A673 (cell line): ENCODE results near the gene MTHFSD. TPM values are rescaled to one million over a fixed set of nuclear protein-coding genes. Genes with fewer than 3 reads are reported as not detected.

Experiments
- BruUV-seq: library from RNA; stranded (reverse); fragments of 400-500 nt; replicated peaks from 2 replicates; lab custom pipeline; 2021; lab: Mats Ljungman, UMichigan
- CTCF ChIA-PET: fragments of 300-600 bp; sonication (Branson Sonifier 250); formaldehyde crosslinking; loops from one replicate; lab custom pipeline; 2022; ENCODE audit warnings: antibody characterized with exemption; lab: Charles Lee
- POLR2A ChIA-PET: fragments of 300-600 bp; sonication (Branson Sonifier 250); formaldehyde crosslinking; loops from one replicate; lab custom pipeline; 2022; ENCODE audit warnings: antibody characterized with exemption; ENCODE audit not compliant: low non-redundant PET; lab: Charles Lee
- DNase-seq: peaks from one replicate; pipeline ENCODE4 v3.0.0-alpha.2; 2015; ENCODE audit warnings: low spot score
- H3K27ac ChIP-seq: fragments of 200-600 bp; sonication (generic); 2 replicates; pipeline ENCODE4 v1.5.1; 2016; ENCODE audit warnings: mixed run types, low read depth, mild to moderate bottlenecking, mixed read lengths, antibody characterized with exemption, low read length; ENCODE audit not compliant: poor library complexity, severe bottlenecking
- H3K27me3 ChIP-seq: fragments of 200-600 bp; sonication (generic); replicated peaks from 2 replicates; pipeline ENCODE4 v1.6.1; 2017; ENCODE audit warnings: mixed run types, low read depth, mild to moderate bottlenecking, mixed read lengths, antibody characterized with exemption, low read length; ENCODE audit not compliant: insufficient read depth, poor library complexity
- H3K36me3 ChIP-seq: fragments of 200-600 bp; sonication (generic); 2 replicates; pipeline ENCODE4 v1.6.1; 2016; ENCODE audit warnings: mixed run types, mild to moderate bottlenecking, mixed read lengths, antibody characterized with exemption, low read length; ENCODE audit not compliant: insufficient read depth, poor library complexity, severe bottlenecking
- H3K4me1 ChIP-seq: fragments of 200-600 bp; sonication (generic); 2 replicates; pipeline ENCODE4 v1.6.1; 2017; ENCODE audit warnings: mixed run types, mild to moderate bottlenecking, mixed read lengths, antibody characterized with exemption, low read length; ENCODE audit not compliant: insufficient read depth, poor library complexity, severe bottlenecking
- H3K4me3 ChIP-seq: fragments of 200-600 bp; sonication (generic); 2 replicates; pipeline ENCODE4 v1.5.1; 2016; ENCODE audit warnings: low read depth, mixed run types, mild to moderate bottlenecking, mixed read lengths, low read length; ENCODE audit not compliant: poor library complexity, severe bottlenecking
- H3K9me3 ChIP-seq: fragments of 200-600 bp; sonication (generic); 2 replicates; pipeline ENCODE4 v1.6.1; 2016; ENCODE audit warnings: mixed run types, low read depth, mild to moderate bottlenecking, mixed read lengths, antibody characterized with exemption, low read length; ENCODE audit not compliant: poor library complexity, severe bottlenecking
- EZH2 ChIP-seq: fragments of 200-600 bp; sonication (generic); IDR thresholded peaks from 2 replicates; pipeline ENCODE4 v1.6.1; 2017; ENCODE audit warnings: borderline replicate concordance, low read depth, mild to moderate bottlenecking, mixed read lengths, antibody characterized with exemption, low read length; ENCODE audit not compliant: poor library complexity, severe bottlenecking
- intact Hi-C: fragments of 100-400 bp; cut with micrococcal nuclease; formaldehyde crosslinking; loops from one replicate; pipeline ENCODE4 v1.10.0; 2022; ENCODE audit not compliant: unreplicated experiment
- total RNA-seq: library from RNA; stranded (reverse); gene quantifications from 2 replicates; pipeline ENCODE4 v1.2.3, GENCODE V29; 2021
- TF ChIP-seq, protein P1 (sequence below): fragments of 300-800, 200-600 bp; sonication (generic); conservative IDR thresholded peaks from 2 replicates; pipeline ENCODE4 v1.5.1; 2017; ENCODE audit warnings: low read depth, mild to moderate bottlenecking, antibody characterized with exemption, low read length, moderate library complexity, mixed read lengths

Gene MTHFSD
- total RNA-seq, 1 experiment from 2014 or later: 27.5 TPM

DNA sequence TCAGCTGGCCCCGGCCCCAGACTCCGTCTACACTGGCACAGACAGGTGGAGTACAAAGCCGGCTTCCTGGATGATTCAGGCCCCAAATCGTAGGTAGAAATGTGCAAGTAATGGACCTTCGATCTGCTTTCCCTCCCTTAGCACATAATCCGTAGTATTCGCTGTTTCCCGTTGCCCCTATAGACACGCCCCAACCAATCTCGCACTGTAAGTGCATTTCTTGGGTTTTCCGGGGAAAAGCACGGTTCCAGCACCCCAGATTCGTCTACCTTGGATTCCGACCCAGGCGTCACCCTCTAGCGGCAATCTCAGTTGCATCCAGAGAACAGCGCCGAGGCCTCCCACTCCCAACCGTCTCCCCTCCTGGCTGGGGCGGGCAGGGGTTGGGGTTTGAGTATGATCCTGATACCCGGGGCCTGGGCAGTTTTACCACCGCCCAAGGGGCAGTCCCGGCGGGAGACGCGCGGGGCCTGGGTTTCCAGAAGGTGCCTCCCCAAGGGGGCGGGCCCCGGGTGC is 56.8 kb downstream of the MTHFSD start:
- CTCF ChIA-PET: no interaction called here
- BruUV-seq: no TSS peak
- no peak for DNase-seq
- Histone ChIP-seq H3K27me3 (peaks cover 100% of the 10 kb centered on the region), H3K9me3 (no peaks in the 10 kb centered on the region), H3K4me3 (no peak overlapping the region), H3K4me1 (no peaks in the 10 kb centered on the region), H3K27ac (no peak overlapping the region), H3K36me3 (no peaks in the 10 kb centered on the region)
- POLR2A ChIA-PET: no interaction called here
- intact Hi-C loops: no loop called here
- TF ChIP-seq, protein P1, sequence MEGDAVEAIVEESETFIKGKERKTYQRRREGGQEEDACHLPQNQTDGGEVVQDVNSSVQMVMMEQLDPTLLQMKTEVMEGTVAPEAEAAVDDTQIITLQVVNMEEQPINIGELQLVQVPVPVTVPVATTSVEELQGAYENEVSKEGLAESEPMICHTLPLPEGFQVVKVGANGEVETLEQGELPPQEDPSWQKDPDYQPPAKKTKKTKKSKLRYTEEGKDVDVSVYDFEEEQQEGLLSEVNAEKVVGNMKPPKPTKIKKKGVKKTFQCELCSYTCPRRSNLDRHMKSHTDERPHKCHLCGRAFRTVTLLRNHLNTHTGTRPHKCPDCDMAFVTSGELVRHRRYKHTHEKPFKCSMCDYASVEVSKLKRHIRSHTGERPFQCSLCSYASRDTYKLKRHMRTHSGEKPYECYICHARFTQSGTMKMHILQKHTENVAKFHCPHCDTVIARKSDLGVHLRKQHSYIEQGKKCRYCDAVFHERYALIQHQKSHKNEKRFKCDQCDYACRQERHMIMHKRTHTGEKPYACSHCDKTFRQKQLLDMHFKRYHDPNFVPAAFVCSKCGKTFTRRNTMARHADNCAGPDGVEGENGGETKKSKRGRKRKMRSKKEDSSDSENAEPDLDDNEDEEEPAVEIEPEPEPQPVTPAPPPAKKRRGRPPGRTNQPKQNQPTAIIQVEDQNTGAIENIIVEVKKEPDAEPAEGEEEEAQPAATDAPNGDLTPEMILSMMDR: no peak
- peak; percentile 23 for TF ChIP-seq EZH2

DNA sequence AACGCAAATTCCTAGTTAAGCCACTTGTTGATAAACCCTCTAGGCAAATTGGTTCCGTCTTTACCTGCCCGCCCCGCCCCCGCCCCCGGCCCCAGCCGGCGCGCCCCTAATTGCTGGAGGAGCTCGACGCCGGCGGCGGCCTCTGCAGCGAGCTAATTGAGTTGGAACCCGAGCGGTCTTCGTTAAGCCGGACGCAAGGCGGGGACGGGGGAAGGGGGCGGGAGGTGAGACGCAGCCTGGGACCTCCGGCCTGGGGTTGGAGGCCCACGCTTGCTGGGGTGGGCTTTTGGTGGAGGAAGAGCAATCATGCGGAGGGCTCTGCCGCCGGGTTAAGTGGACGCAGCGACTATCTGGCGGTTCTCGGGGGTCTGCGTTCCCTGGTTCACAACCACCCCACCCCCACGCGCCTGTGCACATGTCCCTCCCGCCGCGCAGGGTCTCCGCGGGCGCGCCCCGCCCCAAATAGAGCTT is 57.4 kb downstream of the MTHFSD start:
- CTCF ChIA-PET: no interaction called here
- peaks cover 100% of the 10 kb centered on the region for H3K27me3 ChIP-seq
- no peak overlapping the region for H3K27ac ChIP-seq
- TF ChIP-seq EZH2: no peak
- TF ChIP-seq, protein P1: no peak
- no TSS peak for BruUV-seq
- H3K4me1 ChIP-seq: no peaks in the 10 kb centered on the region
- H3K4me3 ChIP-seq: no peak overlapping the region
- intact Hi-C loops: no loop called here
- POLR2A ChIA-PET: no interaction called here
- H3K9me3 ChIP-seq: no peaks in the 10 kb centered on the region
- DNase-seq: no peak
- no peaks in the 10 kb centered on the region for H3K36me3 ChIP-seq

DNA sequence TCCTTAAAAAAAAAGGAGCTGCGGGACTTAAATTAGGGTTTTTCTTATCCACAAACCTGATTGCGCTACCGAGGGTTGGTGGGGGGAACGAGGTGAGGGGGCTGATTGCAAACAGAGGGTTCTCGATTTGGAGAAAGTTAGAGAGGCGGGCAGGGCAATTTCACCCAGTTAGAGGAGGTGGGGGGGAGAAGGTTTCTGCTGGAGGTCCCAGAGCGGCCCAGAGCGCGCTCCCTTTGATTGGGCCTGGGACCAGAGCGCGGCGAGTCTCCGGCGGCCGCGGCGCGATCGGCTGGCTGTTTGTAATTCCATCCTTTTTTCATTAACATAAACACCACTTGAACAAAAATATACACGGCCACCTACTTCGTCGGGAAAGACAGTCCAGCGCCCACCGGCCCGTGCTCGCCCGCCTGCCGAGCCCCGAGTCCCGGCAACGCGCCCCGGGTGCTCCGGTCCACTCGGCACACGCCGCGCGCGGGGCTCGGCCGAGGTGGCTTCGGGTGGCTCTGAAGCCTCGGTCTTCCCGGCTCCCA is 58.0 kb downstream of the MTHFSD start:
- no peaks in the 10 kb centered on the region for H3K9me3 ChIP-seq
- no TSS peak for BruUV-seq
- ChIA-PET POLR2A (no interaction called here), CTCF (no interaction called here)
- no peak overlapping the region for H3K27ac ChIP-seq
- no peaks in the 10 kb centered on the region for H3K4me1 ChIP-seq
- H3K4me3 ChIP-seq: no peak overlapping the region
- TF ChIP-seq, protein P1: no peak
- peak; percentile 55 for TF ChIP-seq EZH2
- intact Hi-C loops: no loop called here
- H3K36me3 ChIP-seq: no peaks in the 10 kb centered on the region
- DNase-seq: no peak
- H3K27me3 ChIP-seq: peaks cover 100% of the 10 kb centered on the region
